Measurements from ENCODE around the gene PRKAR1B.

PRKAR1B gene

DNA sequence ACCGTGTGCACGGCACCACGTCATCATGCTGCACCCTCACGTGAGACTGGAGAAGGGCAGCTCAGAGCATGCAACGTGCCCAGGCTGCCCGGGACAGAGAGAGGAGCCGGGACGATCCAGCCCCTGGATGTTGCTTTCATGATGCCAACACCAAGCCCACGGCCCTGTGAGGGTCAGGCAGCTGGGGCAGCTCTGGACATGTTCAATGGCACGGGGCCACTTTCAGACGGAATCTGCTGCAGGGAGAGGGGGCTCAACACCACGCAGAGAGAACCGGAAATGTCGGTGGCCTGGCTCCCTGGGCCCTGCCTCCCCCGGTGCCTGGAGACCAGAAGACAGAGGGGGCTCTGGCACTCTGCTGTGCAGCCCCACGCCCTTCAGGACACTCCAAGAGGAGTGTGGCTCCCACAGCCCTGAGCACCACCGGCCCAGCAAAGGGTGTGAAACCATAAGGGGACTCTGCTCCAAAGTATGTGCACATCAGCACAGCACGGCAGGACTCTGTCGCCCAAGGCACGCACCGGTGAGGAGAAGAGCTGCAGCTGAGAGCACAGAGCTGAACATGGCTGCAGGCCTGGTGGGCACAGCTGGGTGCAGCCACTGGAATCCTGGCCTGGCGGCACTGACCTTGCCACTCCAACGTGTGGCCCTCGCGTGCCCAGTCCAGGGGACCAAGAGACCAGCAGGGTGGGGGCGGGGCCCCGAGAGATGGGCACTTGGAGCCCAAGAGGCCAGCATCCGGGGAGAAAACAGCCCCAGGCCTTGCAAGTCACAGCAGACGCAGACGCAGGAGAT lies 137.1 kb downstream of the PRKAR1B start:
- no peak for DNase-seq (ENCODE audit: low spot score)

GRCh38 chr7:587767-588166 lies 139.3 kb downstream of the PRKAR1B start:
- no peak for DNase-seq (ENCODE audit: low spot score)

- DNase-seq (ENCODE audit: low spot score), result no peak
Observed at GRCh38 chr7:586494-586893, 140.6 kb downstream of the PRKAR1B start.

DNA sequence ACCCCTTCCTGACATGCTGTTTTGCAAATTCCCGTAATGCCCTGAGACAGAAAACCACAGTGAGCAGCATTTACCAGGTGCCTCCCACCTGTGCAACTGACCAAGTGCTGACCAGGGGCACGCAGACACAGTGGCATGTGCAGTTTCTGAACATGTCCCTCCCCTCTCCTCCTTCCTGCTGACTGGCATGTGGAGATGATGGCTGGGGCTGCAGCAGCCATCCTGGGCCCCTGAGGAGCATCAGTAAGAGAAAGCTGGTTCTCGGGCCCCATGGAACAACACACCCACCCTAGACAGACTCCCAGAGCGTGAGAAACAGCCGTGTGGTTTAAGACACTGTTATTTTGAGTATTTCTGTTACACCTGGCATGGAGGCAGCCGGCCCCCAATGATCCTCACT lies 141.2 kb downstream of the PRKAR1B start:
- DNase-seq (ENCODE audit: low spot score), result no peak

DNA sequence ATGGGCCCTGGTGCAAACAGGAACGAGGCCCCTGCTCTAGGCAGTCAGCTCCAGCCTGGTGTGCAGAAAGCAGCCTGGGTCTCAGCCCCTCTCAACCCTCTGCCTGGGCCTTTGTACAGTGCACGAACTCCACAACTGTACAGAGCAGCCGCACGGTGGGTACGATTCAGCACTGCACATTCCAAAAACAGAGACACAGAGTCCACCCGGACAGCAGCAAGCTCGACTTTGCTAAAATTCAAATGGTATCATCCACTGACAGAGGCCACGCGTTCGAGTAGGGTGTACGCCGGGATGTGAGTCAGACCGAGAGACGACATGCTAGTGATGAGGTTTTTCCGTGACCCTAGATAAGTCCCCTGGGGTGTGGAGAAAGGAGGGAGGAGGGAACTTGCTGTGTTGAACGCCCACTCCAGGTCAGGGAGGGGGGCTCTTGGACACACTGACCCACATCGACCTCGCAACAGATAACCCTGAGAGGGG lies 141.8 kb downstream of the PRKAR1B start:
- no peak for DNase-seq (ENCODE audit: low spot score)

DNA sequence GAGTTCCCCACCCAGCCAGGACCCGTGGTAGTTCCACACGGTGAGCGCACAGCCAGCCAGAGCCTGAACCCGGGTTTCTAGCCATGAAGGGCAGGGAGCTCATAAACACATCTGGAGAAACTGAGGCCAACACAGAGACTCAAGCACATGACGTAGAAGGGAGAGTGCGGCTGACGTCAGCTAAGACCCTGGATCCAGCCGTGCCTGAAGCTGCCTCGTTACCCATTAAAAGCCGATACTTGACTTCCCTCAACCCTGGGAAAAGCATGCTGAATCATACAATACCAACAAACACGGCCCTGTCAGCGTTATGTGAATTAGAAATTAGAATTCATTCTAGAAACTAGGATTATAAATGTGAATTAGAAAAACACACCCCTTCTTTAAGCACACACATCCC lies 142.3 kb downstream of the PRKAR1B start:
- no peak for DNase-seq (ENCODE audit: low spot score)

DNA sequence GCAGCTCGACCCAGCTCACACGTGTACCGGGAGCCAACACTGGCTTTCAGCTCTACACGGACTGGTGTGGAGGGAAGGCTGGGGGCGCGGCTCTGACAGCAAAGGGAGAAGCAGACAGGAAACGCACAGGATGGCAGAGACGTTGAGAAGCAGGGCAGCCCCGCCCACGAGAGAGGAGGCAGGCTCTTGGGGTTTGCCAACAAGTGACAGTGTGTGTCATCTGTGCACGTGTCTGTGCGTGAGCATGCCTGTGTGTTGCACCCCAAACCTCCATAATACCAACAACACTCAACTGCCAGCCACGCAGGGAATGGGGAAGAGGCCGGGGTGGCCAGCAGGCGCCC lies 143.0 kb downstream of the PRKAR1B start:
- DNase-seq (ENCODE audit: low spot score), result no peak

DNA sequence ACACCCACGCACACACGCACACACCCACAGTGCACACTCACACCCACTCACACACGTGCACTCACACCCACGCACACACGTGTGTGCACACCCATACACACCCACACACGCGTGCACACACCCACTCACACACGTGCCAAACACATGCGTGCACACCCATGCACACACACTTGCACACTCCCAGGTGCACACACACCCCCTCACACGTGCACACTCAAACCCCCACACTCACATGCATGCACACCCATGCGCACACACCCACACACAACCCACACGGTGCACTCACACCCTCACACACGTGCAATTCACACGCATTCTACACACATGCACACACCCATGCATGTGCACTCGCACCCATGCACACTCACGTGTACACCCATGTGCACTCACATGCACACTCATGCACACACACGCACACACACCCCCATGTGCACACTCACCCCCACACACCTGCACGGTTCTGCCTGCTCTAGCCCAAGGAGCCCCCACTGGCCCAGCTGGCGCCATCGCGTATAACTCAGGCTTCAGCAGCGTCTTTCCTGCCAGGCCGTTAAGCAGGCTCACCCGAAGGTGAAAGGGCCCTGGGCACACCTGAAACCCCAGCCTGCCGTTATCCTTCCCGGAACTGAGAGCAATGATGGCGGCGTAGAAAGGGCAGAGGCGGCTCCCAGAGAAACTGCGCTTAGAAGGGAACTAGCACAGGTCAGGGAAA lies 143.5 kb downstream of the PRKAR1B start:
- no peak for DNase-seq (ENCODE audit: low spot score)

- DNase-seq (ENCODE audit: low spot score), result no peak
Observed at GRCh38 chr7:582931-583330, 144.2 kb downstream of the PRKAR1B start.

DNA sequence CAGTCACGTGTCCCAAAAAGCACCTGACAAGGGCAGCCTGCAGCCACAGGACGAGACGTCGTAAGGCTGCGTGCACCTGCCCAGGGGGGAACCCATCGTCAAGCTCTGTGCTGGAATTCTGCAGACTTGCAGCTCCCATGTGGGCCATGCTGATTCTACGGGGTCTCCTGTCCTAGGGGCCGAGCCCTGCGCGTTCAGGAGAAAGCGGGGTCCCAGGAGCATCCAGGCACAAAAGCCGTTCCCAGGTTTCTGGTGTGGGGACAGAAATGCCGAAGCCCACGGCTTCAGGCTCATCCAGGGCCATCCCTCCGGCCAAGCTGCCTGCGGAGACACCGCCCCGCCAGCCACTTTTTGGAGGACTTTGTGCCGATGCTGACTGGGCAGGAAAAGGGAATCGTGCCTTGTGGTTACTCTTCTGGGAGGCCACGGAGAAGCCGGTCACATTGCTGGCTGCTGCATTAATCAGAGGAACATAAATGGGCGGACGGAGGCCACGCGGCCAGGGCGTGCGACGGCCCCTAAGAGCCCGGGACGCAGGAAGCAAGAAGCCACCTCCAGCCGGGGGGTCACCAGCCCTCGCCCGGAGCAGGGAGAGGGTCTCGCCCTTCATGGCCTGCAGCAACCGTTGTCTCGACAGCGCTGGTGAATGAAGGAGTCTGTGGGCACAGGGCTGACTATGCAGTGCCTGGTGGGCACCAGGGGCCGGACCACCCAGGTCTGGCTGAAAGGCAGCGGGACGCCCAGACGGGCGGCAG lies 144.8 kb downstream of the PRKAR1B start:
- DNase-seq (ENCODE audit: low spot score), result no peak

- DNase-seq (ENCODE audit: low spot score), result no peak
Observed at GRCh38 chr7:578386-578785, 148.7 kb downstream of the PRKAR1B start.

DNA sequence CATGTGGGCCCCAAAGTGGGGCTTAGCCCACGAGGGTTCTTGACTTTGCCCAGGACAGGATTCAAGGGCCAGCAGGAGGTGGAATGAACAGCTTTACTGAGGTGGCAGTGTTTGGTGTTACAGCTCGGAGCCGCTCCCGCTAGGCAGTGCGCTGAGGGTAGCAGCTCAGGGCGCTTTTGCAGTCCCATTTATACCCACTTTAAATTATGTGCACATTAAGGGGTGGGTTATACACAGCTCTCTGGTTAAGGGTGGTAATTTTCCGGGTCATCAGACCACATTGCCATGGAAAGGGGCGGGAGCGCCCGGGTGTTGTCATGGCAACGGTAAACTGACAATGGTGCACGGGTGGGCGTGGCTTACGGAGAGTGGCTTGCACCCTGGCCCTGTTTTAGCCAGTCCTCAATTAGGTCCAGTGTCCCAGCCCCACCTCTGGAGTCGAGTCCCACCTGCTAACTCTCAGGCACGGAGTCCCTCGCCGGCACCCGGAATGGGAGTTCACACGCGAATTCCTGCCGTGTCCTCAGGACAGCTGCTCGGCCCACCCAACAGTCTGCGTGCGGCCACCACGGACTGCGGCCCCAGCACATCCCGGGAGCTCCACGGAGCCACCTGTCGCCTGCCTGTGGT lies 149.2 kb downstream of the PRKAR1B start:
- no peak for DNase-seq (ENCODE audit: low spot score)

DNA sequence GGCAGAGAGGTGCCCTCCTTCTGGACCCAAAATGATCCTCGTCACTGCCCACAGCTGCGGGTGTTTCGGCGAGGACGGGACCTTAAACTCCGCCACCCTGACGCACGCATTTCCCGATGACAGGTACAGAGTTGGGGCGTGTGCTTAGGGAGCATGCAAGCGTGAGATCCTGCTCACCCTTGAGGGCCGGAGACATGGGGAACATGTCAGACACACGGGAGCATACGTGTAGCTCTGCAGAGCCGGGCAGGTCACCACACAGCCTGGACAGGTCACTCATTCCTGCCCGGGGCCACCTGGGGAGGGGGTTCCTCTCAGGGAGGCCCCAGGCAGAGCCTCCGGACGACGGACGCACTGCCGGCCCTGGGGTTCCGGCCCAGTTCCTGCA lies 149.8 kb downstream of the PRKAR1B start:
- DNase-seq (ENCODE audit: low spot score), result no peak

DNA sequence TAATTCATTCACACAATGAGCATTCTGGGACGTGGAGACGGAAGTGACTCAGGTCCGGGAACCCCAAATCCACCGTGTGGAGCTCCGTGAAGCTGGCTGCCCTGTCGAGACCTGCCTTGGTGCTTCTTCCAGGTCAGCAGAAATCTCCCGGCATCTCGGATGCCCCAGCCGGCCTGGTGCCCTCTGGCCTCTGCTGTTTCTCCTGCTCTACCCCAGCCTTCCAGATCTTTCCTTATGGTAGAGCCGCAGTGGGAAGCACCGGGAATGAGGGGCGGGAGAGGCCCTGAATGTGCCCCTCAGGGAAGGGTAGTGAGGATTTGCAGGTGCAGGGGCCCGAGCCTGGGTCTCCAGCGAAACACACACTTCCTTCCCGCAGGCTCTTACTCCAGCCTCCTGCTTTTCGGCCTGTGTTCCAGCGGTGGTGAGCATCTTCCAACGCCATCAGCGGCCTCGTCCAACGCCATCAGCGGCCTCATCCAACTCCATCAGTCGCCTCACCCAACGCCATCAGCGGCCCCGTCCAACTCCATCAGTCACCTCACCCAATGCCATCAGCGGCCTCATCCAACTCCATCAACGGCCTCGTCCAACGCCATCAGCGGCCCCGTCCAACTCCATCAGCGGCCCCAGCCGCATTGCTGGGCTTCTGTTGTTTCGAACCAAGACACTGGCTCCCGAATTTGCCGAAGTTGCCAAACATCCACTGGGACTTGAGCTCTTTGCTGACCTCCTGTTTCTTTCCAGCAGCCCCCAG lies 150.4 kb downstream of the PRKAR1B start:
- no peak for DNase-seq (ENCODE audit: low spot score)

GRCh38 chr7:575425-576366 lies 151.4 kb downstream of the PRKAR1B start:
- no peak for DNase-seq (ENCODE audit: low spot score)

- no peak for DNase-seq (ENCODE audit: low spot score)
Observed at GRCh38 chr7:574661-575395, 152.3 kb downstream of the PRKAR1B start.

DNA sequence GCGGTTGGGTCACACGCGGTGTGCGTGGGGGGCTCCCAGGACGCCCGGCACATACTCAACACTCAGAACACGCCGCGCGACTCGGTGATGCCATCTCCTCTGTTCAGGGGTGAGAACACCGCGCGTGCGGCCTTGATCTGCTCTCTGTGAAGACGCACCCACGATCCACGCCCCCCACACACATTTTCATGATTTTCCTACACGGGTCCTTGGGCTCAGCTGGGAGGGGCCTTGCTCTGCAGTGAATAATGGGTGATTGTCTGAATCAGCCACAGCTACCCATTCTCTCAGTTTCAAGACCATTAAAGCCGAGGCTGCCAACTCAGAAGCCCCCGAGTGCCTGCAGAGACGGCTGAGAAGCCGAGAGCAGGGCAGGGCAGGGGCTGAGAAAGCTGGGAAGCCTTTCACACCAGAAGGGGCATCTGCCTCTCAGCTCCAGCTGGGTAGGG lies 153.1 kb downstream of the PRKAR1B start:
- no peak for DNase-seq (ENCODE audit: low spot score)

- DNase-seq (ENCODE audit: low spot score), result no peak
Observed at GRCh38 chr7:573269-573932, 153.7 kb downstream of the PRKAR1B start.
